ENCODE data around the gene ZNF700.
"Not testable (repeated sequence)": the region's sequence is repeated elsewhere in the genome, so short reads cannot be mapped to it uniquely, and the experiment has no call there.

The ZNF700 gene

GRCh38 chr19:11987405-11988281 is 62.7 kb downstream of the ZNF700 start:
- DNase-seq (ENCODE audit: low read depth in 4 of 4, low spot score in 1 of 4), result peak; percentile 82 to 96 (median 90)

- DNase-seq (ENCODE audit: low read depth in 4 of 4, low spot score in 1 of 4), result no peak
These were observed 64.2 kb downstream of the ZNF700 start for GRCh38 chr19:11989112-11989456.

- DNase-seq (ENCODE audit: low read depth in 4 of 4, low spot score in 1 of 4), result not testable (repeated sequence)
These were observed 67.0 kb downstream of the ZNF700 start for GRCh38 chr19:11991921-11992320.

GRCh38 chr19:11995174-11995573 is 70.3 kb downstream of the ZNF700 start:
- DNase-seq (ENCODE audit: low read depth in 4 of 4, low spot score in 1 of 4), result no peak

Measured in stimulated activated CD4-positive, alpha-beta T cell treated with anti-CD3 and anti-CD28 coated beads, Interleukin-1b, Interleukin-23, amount 100 ng/mL, for 24 hours (primary cell).